ENCODE data around the gene ERMN.

ERMN gene

DNA sequence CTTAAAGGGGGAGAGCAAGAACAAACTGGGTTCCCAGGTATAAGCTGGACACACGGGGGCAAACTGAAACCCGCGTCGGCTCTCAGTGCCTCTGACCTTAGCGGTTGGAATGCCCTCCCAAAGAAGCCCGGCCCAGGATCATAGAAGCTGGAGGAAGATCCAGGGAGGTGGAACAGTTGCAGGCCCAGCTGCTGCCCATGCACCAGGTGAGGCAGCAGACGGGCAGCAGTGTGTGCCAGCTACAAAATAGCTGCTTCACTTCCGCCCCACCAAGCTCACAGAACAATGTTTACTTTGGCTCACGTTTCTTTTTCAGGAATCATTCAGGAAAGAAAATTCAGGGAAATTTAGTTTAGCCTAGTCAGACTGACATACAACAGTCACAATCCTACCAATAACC is 3.9 kb upstream of the ERMN start:
- no peak for DNase-seq (ENCODE audit: low spot score)

DNA sequence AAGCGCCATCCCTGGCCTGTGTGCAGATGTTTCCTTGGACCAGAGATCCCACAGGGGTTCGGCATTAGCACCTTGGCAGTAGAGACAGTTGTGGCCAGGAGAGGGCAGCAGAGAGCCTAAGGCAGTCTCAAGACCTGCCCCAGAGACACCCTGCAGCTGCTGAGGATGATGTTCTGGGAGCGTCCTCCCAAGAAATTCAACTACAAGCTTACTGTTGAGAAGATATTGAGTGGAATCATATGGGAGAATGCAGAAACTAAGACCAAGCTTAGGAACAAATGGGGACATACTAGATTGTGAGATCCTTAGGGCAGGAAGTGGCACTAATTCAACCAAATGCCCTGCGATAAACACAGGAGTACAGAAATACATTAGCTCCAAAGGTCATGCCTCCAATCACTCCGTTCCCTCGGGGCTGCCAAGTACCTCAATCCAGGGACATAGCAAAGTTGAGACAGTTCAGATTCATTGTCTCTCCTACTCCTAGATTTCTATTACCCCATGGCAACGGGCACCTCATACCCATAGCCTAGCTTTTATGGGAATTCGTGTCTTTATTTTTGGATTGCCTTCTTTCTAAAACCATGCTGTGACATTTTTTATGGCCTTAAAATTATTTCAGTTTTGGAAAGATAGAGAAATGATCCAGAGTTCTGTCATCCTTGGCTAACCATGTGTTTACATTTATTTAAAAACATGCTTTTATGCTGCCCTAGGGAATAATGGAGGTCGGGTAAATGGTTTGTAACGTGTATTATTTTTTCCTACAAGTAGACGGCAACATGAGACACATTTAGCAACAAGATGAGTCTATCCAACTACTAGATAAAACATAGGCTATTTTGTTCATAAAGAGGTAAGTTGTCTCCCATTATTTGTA is 2.2 kb upstream of the ERMN start:
- DNase-seq (ENCODE audit: low spot score): peak; percentile 72

DNA sequence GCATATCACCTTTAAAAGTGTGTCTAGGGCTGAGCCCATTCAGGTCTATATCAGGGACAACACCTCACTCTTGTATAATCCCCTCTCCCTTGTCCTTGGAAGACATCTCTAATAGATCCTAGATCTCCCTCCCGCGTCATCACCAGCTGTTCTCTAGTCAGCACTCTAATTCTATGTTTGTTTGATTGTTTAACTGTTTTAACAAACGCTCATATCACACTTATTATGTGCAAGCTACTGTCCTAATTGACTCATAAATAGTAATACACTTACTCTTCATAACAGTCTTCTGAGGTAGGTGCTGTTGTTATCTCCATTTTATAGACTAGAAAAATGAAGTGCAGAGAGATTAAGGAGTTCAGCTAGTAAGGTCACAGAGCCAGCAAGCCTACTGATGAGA is 1.6 kb upstream of the ERMN start:
- DNase-seq (ENCODE audit: low spot score): no peak

DNA sequence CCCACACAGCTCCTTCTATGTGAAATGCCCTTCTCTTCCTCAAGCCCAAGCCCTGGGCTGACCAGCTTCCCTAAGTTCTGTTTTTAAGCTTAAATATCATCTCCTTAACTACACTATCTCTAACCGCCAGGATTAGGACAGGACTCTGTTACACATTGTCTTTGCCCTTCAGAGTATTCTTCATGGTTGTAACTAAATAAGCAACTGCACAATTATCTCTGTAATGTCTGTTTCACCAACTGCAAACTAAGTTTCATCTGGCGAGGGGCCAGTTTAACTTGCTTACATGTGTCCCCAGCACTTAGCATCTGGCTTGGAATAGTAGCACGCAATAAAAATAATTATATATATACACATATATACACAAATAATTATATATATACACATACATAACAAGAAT is 1.1 kb upstream of the ERMN start:
- DNase-seq (ENCODE audit: low spot score): no peak

DNA sequence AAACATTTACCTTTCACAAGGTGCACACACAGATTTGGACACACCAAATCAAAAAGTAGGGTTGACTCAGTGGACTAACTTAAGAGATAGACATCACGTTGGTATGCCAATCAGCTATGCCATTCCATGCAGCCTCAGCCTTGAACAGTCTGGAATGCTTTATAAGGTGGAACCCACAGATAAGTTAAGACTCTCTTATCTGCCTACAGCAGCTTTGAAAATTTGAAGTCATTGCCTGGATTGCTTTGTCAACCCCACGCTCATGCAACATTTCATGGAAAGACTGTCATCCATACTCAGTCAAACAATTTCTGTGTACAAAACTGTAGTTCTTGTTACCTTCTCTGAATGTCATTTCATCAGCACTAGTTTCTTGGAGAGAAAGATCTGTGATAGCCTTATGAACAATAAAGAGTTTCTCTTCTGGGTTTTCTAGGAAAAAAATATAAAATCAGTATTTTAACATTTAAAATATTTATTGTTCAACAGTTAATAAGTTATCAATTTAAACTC is 1.2 kb downstream of the ERMN start:
- DNase-seq (ENCODE audit: low spot score): no peak

DNA sequence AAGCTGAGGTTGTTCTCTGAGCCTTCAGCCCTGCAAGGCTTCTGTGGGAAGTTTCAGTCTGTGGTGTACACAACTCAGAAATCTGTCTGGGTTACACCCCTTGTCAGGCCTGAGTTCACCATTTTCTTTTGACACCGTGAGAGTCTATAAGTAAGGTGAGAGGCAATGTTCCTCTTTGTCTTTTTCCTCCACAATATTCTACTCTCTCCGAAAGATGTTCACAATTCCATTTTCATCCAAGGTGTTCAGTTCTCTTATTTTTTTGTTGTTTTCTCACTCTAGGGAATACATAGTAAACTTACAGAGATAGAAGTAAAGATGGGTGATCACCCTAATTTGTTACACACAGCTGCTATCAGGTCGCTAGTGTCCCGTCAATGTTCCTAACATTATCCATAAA is 3.2 kb downstream of the ERMN start:
- no peak for DNase-seq (ENCODE audit: low spot score)

DNA sequence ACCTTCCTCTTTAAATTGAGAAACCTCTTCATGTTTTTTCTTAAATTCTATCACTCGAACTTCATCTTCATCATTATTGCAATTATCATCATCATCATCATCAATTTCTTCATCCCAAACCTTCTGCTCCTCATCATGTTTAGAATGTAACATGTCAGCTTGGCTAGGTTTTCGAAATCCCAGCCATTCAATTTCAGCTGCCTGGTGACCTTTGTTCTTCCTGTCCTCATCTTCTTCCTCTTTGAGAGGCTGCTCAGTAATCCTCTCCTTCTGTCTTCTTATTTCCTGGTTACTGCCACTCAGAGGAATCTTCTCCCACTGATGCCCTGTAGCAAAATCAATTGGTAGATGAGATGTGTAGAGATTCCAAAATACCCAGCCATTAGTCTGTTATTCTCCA is 4.2 kb downstream of the ERMN start:
- DNase-seq (ENCODE audit: low spot score): no peak

DNA sequence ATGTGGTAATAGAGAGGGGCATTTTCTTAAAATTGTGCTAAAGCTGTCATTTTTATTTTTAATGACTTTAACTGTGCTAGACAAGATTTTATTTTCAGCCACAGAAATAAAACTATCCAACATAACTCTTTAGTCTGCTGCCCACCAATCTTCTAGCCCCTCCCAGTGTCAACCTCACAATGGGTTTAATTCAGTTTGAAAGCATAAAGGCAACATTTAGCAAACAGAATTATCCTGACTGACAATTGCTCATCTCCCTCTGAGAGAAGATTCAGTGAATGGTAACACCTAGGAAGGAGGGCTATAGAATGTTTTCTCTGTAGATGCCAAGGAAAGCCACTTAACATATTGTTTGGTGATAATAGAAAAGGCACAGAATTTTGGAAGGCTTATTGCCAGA is 5.2 kb downstream of the ERMN start:
- no peak for DNase-seq (ENCODE audit: low spot score)

DNA sequence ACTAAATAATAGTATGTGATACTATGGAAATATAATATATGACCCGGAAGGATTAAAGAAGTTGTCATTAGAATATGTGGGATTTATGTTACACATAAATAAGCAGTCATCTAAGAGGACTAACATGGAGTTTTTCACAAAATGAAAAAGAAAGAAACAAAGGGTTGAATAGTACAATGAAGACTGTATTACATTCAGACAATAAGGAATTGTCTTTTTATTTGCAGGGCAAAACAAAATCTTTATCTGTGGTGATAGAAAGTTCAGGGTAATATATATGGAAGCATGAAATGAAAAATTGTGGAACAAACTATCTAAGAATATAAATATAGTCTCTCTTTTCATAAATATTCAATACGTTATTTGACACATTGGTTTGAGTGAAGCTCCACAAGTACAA is 5.8 kb downstream of the ERMN start:
- no peak for DNase-seq (ENCODE audit: low spot score)

DNA sequence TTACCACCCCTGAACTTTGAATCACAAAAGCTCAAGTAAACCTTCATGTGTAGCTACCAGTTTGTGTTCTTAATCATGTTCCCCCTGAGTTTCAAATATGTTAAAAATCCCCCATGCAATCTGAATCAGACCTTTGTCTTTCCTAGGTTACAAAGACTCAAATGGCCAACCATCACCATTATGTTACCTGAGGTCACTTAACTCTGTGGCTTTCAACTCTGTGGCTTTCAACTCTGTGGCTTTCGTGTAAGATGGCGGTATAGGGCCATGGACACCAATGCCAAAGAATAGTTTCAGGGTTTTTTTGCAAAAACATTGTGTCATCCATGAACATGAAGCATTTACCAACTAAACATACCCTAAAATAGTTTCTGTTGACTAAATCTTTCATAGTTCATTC is 6.7 kb downstream of the ERMN start:
- DNase-seq (ENCODE audit: low spot score): no peak

DNA sequence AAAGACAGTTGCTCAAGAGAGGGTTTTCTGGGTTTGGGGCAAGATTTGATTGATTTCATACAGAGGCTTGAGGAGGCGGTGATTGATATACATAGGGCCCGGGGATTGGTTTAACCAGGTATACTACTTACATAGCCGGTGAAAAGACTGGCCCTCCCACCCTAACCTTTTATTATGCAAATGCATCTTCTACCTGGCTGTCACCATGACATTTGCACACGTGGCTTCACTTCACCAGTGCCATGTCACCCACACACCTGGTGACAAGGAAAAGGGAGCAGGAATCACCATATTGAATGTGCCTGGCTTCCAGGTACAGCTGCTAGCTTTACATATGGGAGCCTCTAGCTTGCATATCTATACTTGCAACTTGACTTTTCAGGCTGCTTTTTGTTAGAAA is 9.7 kb downstream of the ERMN start:
- DNase-seq (ENCODE audit: low spot score): no peak

DNA sequence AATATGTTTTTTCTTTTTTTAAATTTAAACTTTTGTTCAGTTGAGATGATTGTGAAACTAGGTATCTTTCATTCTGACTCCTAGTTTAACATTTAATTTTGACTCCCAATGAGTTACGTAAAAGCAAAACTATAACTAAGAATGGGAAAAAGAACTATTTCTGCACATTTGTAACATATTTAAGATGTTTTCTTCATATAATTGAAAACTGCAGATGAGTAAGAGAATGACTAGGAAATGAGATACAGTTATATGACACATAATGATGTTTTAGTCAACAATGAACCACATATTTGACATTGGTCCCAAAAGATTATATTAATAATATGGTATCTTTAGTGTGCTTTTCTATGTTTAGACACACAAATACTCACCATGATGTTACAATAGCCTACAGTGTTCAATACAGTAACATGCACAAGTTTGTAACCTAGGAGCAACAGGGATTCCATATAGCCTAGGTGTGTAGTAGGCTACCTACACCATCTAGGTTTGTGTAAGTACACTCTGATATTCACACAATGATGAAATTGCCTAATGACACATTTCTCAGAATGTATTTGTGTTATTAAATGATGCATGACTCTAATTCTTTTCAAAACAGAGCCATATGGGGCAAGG is 12.6 kb downstream of the ERMN start:
- no peak for DNase-seq (ENCODE audit: low spot score)

DNA sequence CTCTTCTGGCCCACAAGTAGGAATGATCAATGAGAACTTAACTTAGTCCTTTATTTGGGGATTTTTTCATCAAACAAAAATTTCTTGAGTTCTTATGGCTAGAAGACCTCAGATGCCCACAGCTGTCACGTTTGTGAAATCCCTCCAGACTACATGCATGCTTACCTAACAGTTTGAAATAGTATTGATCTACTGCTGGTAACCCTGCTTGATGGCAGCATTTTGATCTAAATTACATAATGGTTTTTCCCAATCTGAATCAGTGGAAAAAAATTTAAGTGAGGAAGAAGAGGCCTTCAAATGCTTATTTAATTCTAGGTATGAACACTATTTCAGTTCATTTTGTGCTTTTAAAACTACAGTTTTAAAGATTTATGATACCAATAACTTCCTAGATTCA is 13.9 kb downstream of the ERMN start:
- no peak for DNase-seq (ENCODE audit: low spot score)

DNA sequence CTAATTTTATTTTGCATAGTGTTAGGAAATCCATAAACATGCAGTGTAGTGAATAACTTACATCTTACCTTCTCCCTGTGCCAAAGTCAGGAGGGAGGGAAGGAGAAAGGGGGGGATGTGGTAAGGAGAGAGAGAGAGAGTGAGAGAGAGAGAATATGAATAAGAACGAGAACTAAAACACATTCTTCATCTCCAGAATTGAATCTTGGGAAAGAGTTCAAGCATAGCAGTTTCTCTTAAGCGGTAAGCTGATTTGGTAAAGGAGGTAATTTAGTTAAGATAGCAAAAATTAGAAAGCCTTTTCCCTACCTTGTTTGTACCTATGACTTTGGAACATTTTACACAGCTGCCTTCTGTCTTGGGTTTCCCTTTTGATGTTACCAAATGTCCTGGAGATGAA is 15.7 kb downstream of the ERMN start:
- no peak for DNase-seq (ENCODE audit: low spot score)

DNA sequence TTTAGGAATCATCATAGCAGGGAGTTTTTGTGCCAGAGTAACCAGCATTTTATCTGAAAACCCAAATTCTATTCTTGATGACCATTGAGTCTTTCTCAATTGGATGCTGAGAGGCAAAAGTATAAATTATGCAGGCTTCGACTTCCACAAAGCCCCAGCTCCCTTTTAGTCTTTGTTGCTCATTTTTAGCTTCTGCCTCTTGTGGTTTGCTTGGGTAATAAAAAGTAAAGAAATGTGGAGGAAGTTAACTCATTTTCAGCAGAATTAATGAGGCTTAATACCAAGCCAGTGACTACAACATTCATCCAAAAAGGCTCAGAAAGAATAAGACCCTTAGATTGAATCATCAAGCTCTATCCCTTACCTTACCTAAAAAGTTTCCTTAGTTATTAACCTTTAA is 18.6 kb downstream of the ERMN start:
- no peak for DNase-seq (ENCODE audit: low spot score)

DNA sequence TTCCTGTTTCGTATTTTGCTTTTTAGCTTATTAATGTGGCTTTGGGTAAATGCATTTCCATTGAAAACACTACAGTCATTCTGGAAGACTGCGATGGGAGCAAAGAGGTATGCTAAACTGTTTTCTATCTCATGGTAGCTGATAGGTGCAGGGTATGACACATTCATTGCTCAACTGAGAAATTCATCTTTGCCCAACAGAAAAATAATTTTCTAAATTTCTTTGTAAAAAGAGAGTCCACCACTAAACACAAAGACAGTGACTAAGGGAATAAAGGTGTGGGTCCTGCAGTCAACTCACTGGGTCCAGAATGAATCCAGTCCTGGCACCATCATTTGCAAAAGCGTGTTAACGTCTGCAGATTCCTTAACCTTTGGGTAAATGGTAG is 19.9 kb downstream of the ERMN start:
- DNase-seq (ENCODE audit: low spot score): no peak

DNA sequence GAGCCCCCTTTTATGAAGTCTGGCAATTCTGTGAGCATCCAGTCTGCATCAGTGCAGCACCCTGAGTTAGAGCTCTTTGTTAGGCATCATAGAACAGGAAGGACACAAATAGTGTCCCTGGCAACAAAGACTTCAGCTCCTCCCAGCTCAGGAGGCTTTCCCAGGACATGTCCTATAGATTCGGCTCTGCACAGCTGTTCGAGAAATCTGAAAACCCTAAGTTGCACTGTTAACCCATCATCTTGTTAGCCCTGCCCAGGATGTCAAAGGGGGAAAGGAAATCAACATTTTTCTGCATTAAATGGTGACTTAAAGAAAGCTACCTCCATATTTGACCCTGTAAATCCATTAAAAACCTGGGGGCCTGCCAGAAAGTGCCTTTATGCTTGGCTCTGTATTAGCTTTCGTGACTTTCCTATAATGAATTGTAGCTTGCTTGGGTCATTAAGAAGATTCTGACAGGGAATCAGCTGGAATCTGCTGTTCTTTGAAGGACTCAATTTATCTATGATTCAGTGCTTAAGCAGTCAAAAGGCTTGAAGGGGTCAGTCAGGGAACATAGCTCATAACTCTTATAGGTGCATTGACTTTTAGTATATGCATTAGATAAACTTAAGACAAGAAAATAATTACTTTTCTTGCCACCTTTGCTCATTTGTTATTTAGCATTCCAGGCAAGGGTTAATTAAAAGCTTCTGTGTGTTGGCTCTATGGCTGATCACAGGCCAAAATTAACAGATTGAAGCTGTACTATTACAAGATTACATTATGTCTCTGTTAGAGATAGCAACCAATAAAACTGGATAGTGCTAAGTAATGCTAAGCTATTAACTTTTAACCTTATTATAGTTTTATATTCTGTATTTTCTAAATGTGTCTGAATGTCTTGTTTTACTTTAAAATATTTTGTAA is 20.6 kb downstream of the ERMN start:
- DNase-seq (ENCODE audit: low spot score): no peak

DNA sequence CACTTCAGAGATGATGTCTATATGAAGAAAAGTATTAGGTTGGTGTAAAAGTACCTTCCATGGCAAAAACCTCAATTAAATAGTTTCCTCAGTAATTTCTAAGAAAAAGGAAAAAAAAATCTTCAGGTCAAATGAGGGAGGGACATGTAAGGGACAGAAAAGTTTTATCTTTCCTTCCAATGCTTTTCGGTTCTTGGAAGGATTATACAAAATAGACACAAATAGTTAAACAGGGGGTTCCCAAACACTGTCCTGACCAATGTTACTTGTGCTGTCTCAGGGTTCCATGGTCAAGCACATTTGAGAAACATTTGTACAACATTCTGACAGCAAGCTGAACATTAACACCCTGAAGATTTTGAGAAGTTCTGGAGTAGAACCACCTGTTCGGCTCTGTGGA is 22.0 kb downstream of the ERMN start:
- DNase-seq (ENCODE audit: low spot score): no peak

DNA sequence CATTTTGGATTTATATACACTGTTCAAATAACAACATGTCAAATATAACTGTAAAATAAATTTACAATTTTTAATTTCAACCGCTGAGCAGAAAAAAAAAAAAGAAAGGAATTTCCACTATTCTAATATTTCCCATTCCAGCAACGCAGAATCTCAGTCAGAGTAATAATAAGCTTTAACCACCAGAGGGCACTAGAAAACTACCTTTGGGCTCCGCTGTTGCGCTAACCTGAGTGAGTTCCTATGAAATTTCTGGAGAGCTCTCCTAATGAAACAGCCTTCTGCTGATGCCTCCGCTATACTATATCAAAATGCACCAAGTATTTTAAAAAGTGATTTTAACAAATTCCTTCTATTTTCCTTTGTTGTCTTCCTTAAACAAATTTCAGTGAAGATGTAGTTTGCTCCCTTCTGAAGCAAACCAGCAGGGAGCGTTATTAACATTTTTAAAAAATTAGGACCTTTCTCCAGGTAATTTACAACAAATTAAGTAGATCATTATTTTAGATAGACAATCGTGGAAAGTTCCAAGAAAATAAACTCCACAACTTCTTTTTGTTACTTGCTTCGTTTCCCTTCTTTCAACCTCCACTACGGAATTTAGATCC is 23.0 kb downstream of the ERMN start:
- DNase-seq (ENCODE audit: low spot score): peak; percentile 42

DNA sequence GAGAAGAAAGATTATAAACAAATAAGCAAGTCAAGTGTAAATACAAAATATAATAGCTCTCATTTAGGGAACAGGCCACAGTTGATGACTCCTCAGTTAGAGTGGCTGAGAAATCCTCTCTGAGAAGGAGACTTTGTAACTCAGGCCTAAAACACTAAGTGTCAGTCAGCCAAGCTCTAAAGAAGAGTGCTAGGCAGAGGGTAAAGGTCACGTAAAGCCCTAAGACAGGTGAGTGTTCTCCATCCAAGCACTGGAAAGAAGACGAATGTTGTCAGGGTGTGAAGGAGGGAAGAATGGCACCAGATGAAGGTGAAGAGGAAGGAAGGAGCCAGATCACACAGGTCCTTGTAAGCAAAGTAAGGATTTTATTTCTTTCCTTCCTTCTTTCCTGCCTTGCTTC is 24.3 kb downstream of the ERMN start:
- no peak for DNase-seq (ENCODE audit: low spot score)

DNA sequence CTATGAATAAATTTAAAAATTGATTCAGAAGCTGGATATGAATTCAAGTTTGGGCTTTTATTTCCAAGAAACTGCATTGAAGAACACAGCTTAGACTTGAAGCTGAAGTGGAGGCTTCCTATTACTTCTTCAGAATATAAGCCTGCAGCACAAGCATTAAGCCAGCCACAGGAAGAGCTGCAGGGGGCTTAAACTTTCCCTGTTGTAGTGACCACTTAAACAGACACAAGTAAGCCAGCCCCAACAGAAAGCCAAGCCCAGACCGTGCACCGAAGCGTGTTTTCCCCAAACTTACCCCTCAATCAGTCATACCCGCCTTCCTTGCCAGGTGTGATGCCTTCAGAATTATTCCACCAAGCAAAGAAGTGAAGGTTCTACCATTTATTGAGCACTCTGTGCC is 28.7 kb downstream of the ERMN start:
- DNase-seq (ENCODE audit: low spot score): no peak

DNA sequence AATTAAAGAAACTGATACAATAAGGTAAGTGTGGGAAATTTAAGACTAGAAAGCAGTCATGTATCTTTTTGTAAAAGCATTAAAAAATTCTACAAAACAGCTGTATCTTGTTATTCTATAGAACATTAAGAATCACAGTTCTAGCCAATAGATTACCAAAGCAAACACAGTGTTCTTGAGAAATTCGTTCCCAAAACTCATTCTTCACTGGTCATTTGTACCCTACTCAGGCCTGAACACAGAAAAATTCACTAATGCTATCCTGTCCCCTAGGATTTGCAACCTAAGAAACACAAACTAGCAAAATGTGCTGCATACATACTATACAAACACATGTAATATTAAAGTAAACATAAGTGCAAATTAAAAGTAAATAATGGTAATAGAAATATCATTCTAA is 29.1 kb downstream of the ERMN start:
- DNase-seq (ENCODE audit: low spot score): no peak

Data from LoVo (cell line).